Measurements from ENCODE around the gene MARCHF6.

MARCHF6 gene

GRCh38 chr5:10330511-10331230 lies 22.8 kb upstream of the MARCHF6 start:
- peaks cover 2% of the 10 kb centered on the region for H3K27me3 ChIP-seq (ENCODE audit: control insufficient read depth, insufficient read depth, low read length)
- peaks cover 26% of the 10 kb centered on the region for H3K4me1 ChIP-seq (ENCODE audit: control insufficient read depth, insufficient read depth, low read length)
- peak overlapping the region; percentile 35 for H3K4me3 ChIP-seq (ENCODE audit: low read length)
- H3K36me3 ChIP-seq (ENCODE audit: control insufficient read depth, insufficient read depth, low read length) = no peaks in the 10 kb centered on the region
- no peak overlapping the region for H3K9ac ChIP-seq (ENCODE audit: low read length)
- peak overlapping the region; percentile 16 for H3K27ac ChIP-seq (ENCODE audit: low read depth, low read length)

GRCh38 chr5:10331341-10331796 lies 22.1 kb upstream of the MARCHF6 start:
- Histone ChIP-seq H3K9ac (ENCODE audit: low read length) (no peak overlapping the region), H3K27me3 (ENCODE audit: control insufficient read depth, insufficient read depth, low read length) (peaks cover 2% of the 10 kb centered on the region), H3K27ac (ENCODE audit: low read depth, low read length) (no peak overlapping the region), H3K4me1 (ENCODE audit: control insufficient read depth, insufficient read depth, low read length) (peaks cover 26% of the 10 kb centered on the region), H3K36me3 (ENCODE audit: control insufficient read depth, insufficient read depth, low read length) (no peaks in the 10 kb centered on the region), H3K4me3 (ENCODE audit: low read length) (no peak overlapping the region)

- Histone ChIP-seq H3K27ac (ENCODE audit: low read depth, low read length) (no peak overlapping the region), H3K4me3 (ENCODE audit: low read length) (no peak overlapping the region), H3K27me3 (ENCODE audit: control insufficient read depth, insufficient read depth, low read length) (peaks cover 2% of the 10 kb centered on the region), H3K9ac (ENCODE audit: low read length) (no peak overlapping the region), H3K36me3 (ENCODE audit: control insufficient read depth, insufficient read depth, low read length) (no peaks in the 10 kb centered on the region), H3K4me1 (ENCODE audit: control insufficient read depth, insufficient read depth, low read length) (peaks cover 26% of the 10 kb centered on the region)
These were observed 21.2 kb upstream of the MARCHF6 start for GRCh38 chr5:10332301-10332700.

- Histone ChIP-seq H3K27ac (ENCODE audit: low read depth, low read length) (no peak overlapping the region), H3K4me3 (ENCODE audit: low read length) (peak overlapping the region; percentile 88), H3K4me1 (ENCODE audit: control insufficient read depth, insufficient read depth, low read length) (peaks cover 26% of the 10 kb centered on the region), H3K9ac (ENCODE audit: low read length) (no peak overlapping the region), H3K27me3 (ENCODE audit: control insufficient read depth, insufficient read depth, low read length) (peaks cover 2% of the 10 kb centered on the region), H3K36me3 (ENCODE audit: control insufficient read depth, insufficient read depth, low read length) (no peaks in the 10 kb centered on the region)
These were observed 20.1 kb upstream of the MARCHF6 start for GRCh38 chr5:10333154-10334006.

GRCh38 chr5:10334831-10335230 lies 18.7 kb upstream of the MARCHF6 start:
- Histone ChIP-seq H3K27ac (ENCODE audit: low read depth, low read length) (no peak overlapping the region), H3K9ac (ENCODE audit: low read length) (no peak overlapping the region), H3K4me1 (ENCODE audit: control insufficient read depth, insufficient read depth, low read length) (peaks cover 22% of the 10 kb centered on the region), H3K36me3 (ENCODE audit: control insufficient read depth, insufficient read depth, low read length) (no peaks in the 10 kb centered on the region), H3K4me3 (ENCODE audit: low read length) (no peak overlapping the region), H3K27me3 (ENCODE audit: control insufficient read depth, insufficient read depth, low read length) (peaks cover 2% of the 10 kb centered on the region)

GRCh38 chr5:10335711-10336470 lies 17.6 kb upstream of the MARCHF6 start:
- H3K36me3 ChIP-seq (ENCODE audit: control insufficient read depth, insufficient read depth, low read length) = no peaks in the 10 kb centered on the region
- peaks cover 2% of the 10 kb centered on the region for H3K27me3 ChIP-seq (ENCODE audit: control insufficient read depth, insufficient read depth, low read length)
- H3K4me3 ChIP-seq (ENCODE audit: low read length) = no peak overlapping the region
- peaks cover 15% of the 10 kb centered on the region for H3K4me1 ChIP-seq (ENCODE audit: control insufficient read depth, insufficient read depth, low read length)
- H3K9ac ChIP-seq (ENCODE audit: low read length) = no peak overlapping the region
- no peak overlapping the region for H3K27ac ChIP-seq (ENCODE audit: low read depth, low read length)

DNA sequence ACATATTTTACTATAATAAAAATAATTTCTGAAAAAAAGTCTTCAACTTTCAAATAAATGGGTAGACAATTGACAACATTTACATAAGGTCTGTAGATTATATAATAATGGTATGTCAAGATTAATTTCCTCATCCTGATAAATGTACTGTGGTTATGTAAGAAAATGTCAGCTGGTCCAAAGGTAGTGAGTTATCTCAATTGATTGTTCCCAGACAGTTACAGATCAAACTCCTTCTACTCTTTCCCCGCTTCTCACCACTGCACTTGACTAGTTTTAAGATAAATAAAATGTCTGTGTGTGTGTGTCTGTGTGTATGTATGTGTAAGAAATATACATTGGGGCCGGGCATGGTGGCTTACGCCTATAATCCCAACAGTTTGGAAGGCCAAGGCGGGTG lies 16.4 kb upstream of the MARCHF6 start:
- peaks cover 3% of the 10 kb centered on the region for H3K4me1 ChIP-seq (ENCODE audit: control insufficient read depth, insufficient read depth, low read length)
- H3K27me3 ChIP-seq (ENCODE audit: control insufficient read depth, insufficient read depth, low read length) = peaks cover 2% of the 10 kb centered on the region
- no peak overlapping the region for H3K4me3 ChIP-seq (ENCODE audit: low read length)
- no peak overlapping the region for H3K27ac ChIP-seq (ENCODE audit: low read depth, low read length)
- no peaks in the 10 kb centered on the region for H3K36me3 ChIP-seq (ENCODE audit: control insufficient read depth, insufficient read depth, low read length)
- no peak overlapping the region for H3K9ac ChIP-seq (ENCODE audit: low read length)

GRCh38 chr5:10337986-10338385 lies 15.5 kb upstream of the MARCHF6 start:
- Histone ChIP-seq H3K9ac (ENCODE audit: low read length) (no peak overlapping the region), H3K27ac (ENCODE audit: low read depth, low read length) (no peak overlapping the region), H3K4me3 (ENCODE audit: low read length) (no peak overlapping the region), H3K4me1 (ENCODE audit: control insufficient read depth, insufficient read depth, low read length) (no peaks in the 10 kb centered on the region), H3K27me3 (ENCODE audit: control insufficient read depth, insufficient read depth, low read length) (peaks cover 2% of the 10 kb centered on the region), H3K36me3 (ENCODE audit: control insufficient read depth, insufficient read depth, low read length) (no peaks in the 10 kb centered on the region)

- Histone ChIP-seq H3K27ac (ENCODE audit: low read depth, low read length) (no peak overlapping the region), H3K4me3 (ENCODE audit: low read length) (no peak overlapping the region), H3K36me3 (ENCODE audit: control insufficient read depth, insufficient read depth, low read length) (no peaks in the 10 kb centered on the region), H3K27me3 (ENCODE audit: control insufficient read depth, insufficient read depth, low read length) (peaks cover 2% of the 10 kb centered on the region), H3K4me1 (ENCODE audit: control insufficient read depth, insufficient read depth, low read length) (no peaks in the 10 kb centered on the region), H3K9ac (ENCODE audit: low read length) (no peak overlapping the region)
These were observed 14.8 kb upstream of the MARCHF6 start for GRCh38 chr5:10338686-10339057.

- H3K27ac ChIP-seq (ENCODE audit: low read depth, low read length) = no peak overlapping the region
- H3K9ac ChIP-seq (ENCODE audit: low read length) = no peak overlapping the region
- no peak overlapping the region for H3K4me3 ChIP-seq (ENCODE audit: low read length)
These were observed 14.3 kb upstream of the MARCHF6 start for GRCh38 chr5:10339058-10339811.

GRCh38 chr5:10339958-10340357 lies 13.5 kb upstream of the MARCHF6 start:
- Histone ChIP-seq H3K36me3 (ENCODE audit: control insufficient read depth, insufficient read depth, low read length) (no peaks in the 10 kb centered on the region), H3K27ac (ENCODE audit: low read depth, low read length) (no peak overlapping the region), H3K27me3 (ENCODE audit: control insufficient read depth, insufficient read depth, low read length) (no peaks in the 10 kb centered on the region), H3K4me1 (ENCODE audit: control insufficient read depth, insufficient read depth, low read length) (no peaks in the 10 kb centered on the region), H3K4me3 (ENCODE audit: low read length) (no peak overlapping the region), H3K9ac (ENCODE audit: low read length) (no peak overlapping the region)

More at GRCh38 chr5:10339058-10339811, 14.3 kb upstream of the MARCHF6 start:
- Histone ChIP-seq H3K36me3 (ENCODE audit: control insufficient read depth, insufficient read depth, low read length) (no peaks in the 10 kb centered on the region), H3K4me1 (ENCODE audit: control insufficient read depth, insufficient read depth, low read length) (no peaks in the 10 kb centered on the region), H3K27me3 (ENCODE audit: control insufficient read depth, insufficient read depth, low read length) (peaks cover 2% of the 10 kb centered on the region)

DNA sequence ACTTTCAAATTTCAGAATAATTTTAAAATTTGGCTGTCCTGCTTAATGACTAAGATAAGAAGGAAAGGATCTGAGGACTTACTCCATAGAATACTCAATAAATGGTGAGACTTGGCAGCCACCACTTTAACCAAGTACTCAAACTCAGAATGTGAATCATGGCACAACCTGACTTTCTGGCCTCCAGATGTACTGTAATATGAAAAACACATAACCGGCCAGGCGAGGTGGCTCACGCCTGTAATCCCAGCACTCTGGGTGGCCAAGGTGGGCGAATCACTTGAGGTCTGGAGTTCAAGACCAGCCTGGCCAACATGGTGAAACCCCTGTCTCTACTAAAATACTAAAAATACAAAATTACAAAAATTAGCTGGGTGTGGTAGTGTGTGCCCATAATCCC lies 10.0 kb upstream of the MARCHF6 start:
- Histone ChIP-seq H3K4me3 (ENCODE audit: low read length) (no peak overlapping the region), H3K4me1 (ENCODE audit: control insufficient read depth, insufficient read depth, low read length) (no peaks in the 10 kb centered on the region), H3K36me3 (ENCODE audit: control insufficient read depth, insufficient read depth, low read length) (no peaks in the 10 kb centered on the region), H3K9ac (ENCODE audit: low read length) (no peak overlapping the region), H3K27ac (ENCODE audit: low read depth, low read length) (no peak overlapping the region), H3K27me3 (ENCODE audit: control insufficient read depth, insufficient read depth, low read length) (no peaks in the 10 kb centered on the region)

Measured in rectal smooth muscle tissue (tissue), 1 donor.